ENCODE measurements around the gene UBAC2. TPM values are rescaled to one million over a fixed set of nuclear protein-coding genes. Genes with fewer than 3 reads are reported as not detected.

Gene UBAC2
- total and polyA plus RNA-seq, 2 donors (not counting 3 experiments of a cell fraction or from before 2014, with no cell fraction given), result 45.7 to 54.4 TPM

DNA sequence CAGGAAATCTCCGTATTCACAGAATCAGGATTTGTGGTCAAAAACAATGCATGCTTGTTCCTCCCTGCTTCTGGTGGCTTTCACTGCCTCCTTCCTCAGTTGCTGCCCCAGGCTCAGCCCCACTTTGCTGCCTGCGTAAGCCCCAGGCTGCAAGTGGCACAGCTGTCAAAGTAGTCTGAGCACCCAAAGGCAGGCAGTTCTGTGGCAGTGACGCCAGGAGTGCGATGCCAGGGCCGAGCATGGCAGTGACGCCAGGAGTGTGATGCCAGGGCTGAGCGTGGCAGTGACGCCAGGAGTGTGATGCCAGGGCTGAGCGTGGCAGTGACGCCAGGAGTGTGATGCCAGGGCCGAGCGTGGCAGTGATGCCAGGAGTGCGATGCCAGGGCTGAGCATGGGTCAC lies 183.8 kb downstream of the UBAC2 start:
- POLR2A ChIA-PET, result no interaction called here
- CTCF ChIA-PET, result interaction anchor here (3.6 kb wide), 1 partner anchor 115 kb away, joined by 19 read pairs; no protein-coding TSS in a partner anchor
- Histone ChIP-seq H3K4me1 (ENCODE audit: control insufficient read depth, extremely low read depth, insufficient read depth, low read length) (no peaks in the 10 kb centered on the region), H4K20me1 (replicated peaks; ENCODE audit: control insufficient read depth, extremely low read depth, insufficient read depth, low read length) (no peaks in the 10 kb centered on the region), H3K9ac (replicated peaks; ENCODE audit: extremely low read depth, insufficient read depth, low read length) (no peak overlapping the region), H3K9me1 (replicated peaks; ENCODE audit: control insufficient read depth, extremely low read depth, insufficient read depth, low read length) (no peaks in the 10 kb centered on the region), H2AFZ (ENCODE audit: low read depth, low read length) (no peak overlapping the region), H3K4me2 (ENCODE audit: insufficient read depth, low read length) (no peak overlapping the region), H3K9me3 (replicated peaks; ENCODE audit: control insufficient read depth, insufficient read depth, low read length) (no peaks in the 10 kb centered on the region), H3K79me2 (ENCODE audit: control insufficient read depth, insufficient read depth, low read length) (no peaks in the 10 kb centered on the region), H3K4me3 (replicated peaks in 1 of 3; ENCODE audit: insufficient read depth in 1 of 3, low read depth in 1 of 3, low read length in 3 of 3) (no peak overlapping the region), H3K27me3 (ENCODE audit: control insufficient read depth in 2 of 2, insufficient read depth in 2 of 2, low read length in 2 of 2) (no peaks in the 10 kb centered on the region), H3K36me3 (ENCODE audit: control insufficient read depth in 2 of 2, extremely low read depth in 1 of 2, insufficient read depth in 2 of 2, low read length in 2 of 2) (no peaks in the 10 kb centered on the region), H3K27ac (ENCODE audit: insufficient read depth, low read depth, low read length) (no peak overlapping the region)
- TF ChIP-seq CTCF (IDR thresholded peaks at IDR 0.05; ENCODE audit: extremely low read depth in 1 of 2, insufficient read depth in 1 of 2, low read depth in 1 of 2, low read length in 2 of 2) (no peak), GATA2 (IDR thresholded peaks at IDR 0.05; ENCODE audit: insufficient read depth, insufficient read length, low read depth, low read length) (no peak), POLR2AphosphoS5 (IDR thresholded peaks at IDR 0.05; ENCODE audit: insufficient read depth, low read depth, low read length) (no peak), POLR2A (IDR thresholded peaks at IDR 0.05; ENCODE audit: low read depth, low read length) (no peak), JUN (IDR thresholded peaks at IDR 0.05; ENCODE audit: borderline replicate concordance, insufficient read depth, insufficient read length, low read depth) (no peak), MAX (IDR thresholded peaks at IDR 0.05; ENCODE audit: insufficient read depth, insufficient read length) (no peak), MYC (IDR thresholded peaks at IDR 0.05; ENCODE audit: low read depth, low read length) (no peak), EZH2 (IDR thresholded peaks at IDR 0.05; ENCODE audit: borderline replicate concordance, low read depth, low read length, severe bottlenecking) (no peak), FOS (IDR thresholded peaks at IDR 0.05; ENCODE audit: borderline replicate concordance, insufficient read depth, low read length) (no peak)
- intact Hi-C loops (cut with micrococcal nuclease), result no loop called here
- dilution Hi-C loops (cut with MboI; ENCODE audit: extremely low pct_ligation_motif_present, low sequenced_read_pairs), result no loop called here
- DNase-seq (ENCODE audit: low read depth, low spot score) (no peak), FAIRE-seq (no peak)
- BruUV-seq (replicated peaks), result no TSS peak
